ENCODE results near the gene ULK4. TPM values are rescaled to one million over a fixed set of nuclear protein-coding genes. Genes with fewer than 3 reads are reported as not detected.

The ULK4 gene
- total and polyA plus RNA-seq, 7 donors = 2.1 to 18.6 (median 8.9) TPM

GRCh38 chr3:41223078-41223477 lies 738.8 kb downstream of the ULK4 start:
- peaks cover 0 to 60% (median 51%) of the 10 kb centered on the region in 4 donors for H3K4me1 ChIP-seq
- H3K27ac ChIP-seq = no peak overlapping the region
- TF ChIP-seq POLR2A (IDR thresholded peaks at IDR 0.05) (no peak), POLR2AphosphoS5 (IDR thresholded peaks at IDR 0.05) (no peak), CTCF (IDR thresholded peaks at IDR 0.05) (no peak), EP300 (IDR thresholded peaks at IDR 0.05) (no peak)
- intact Hi-C loops (cut with DNase I) = no loop called here
- WGBS, 2 donors = 84 to 88% methylated on average over 2 of the region's 2 CpGs
- H3K4me3 ChIP-seq = no peak overlapping the region
- DNase-seq = no peak
- no peaks in the 10 kb centered on the region for H3K9me3 ChIP-seq
- peaks cover 9 to 41% (median 30%) of the 10 kb centered on the region in 4 donors for H3K36me3 ChIP-seq
- no peaks in the 10 kb centered on the region for H3K27me3 ChIP-seq

GRCh38 chr3:41222501-41222900 lies 739.4 kb downstream of the ULK4 start:
- TF ChIP-seq CTCF (IDR thresholded peaks at IDR 0.05) = no peak
- no peak for TF ChIP-seq EP300 (IDR thresholded peaks at IDR 0.05)
- no peak for TF ChIP-seq POLR2AphosphoS5 (IDR thresholded peaks at IDR 0.05)
- no peak for TF ChIP-seq POLR2A (IDR thresholded peaks at IDR 0.05)
- peaks cover 0 to 61% (median 52%) of the 10 kb centered on the region in 4 donors for H3K4me1 ChIP-seq
- H3K27me3 ChIP-seq = no peaks in the 10 kb centered on the region
- no peak for DNase-seq
- no peak overlapping the region for H3K4me3 ChIP-seq
- WGBS, 2 donors = 19 to 47% methylated on average over 3 of the region's 3 CpGs
- intact Hi-C loops (cut with DNase I) = no loop called here
- no peaks in the 10 kb centered on the region for H3K9me3 ChIP-seq
- no peak overlapping the region for H3K27ac ChIP-seq
- H3K36me3 ChIP-seq = peaks cover 9 to 35% (median 28%) of the 10 kb centered on the region in 4 donors

GRCh38 chr3:41222012-41222411 lies 739.9 kb downstream of the ULK4 start:
- WGBS, 2 donors = 16 to 44% methylated on average over 2 of the region's 2 CpGs
- no peaks in the 10 kb centered on the region for H3K27me3 ChIP-seq
- no peaks in the 10 kb centered on the region for H3K9me3 ChIP-seq
- no peak overlapping the region for H3K27ac ChIP-seq
- peaks cover 0 to 66% (median 55%) of the 10 kb centered on the region in 4 donors for H3K4me1 ChIP-seq
- no peak for TF ChIP-seq POLR2AphosphoS5 (IDR thresholded peaks at IDR 0.05)
- TF ChIP-seq POLR2A (IDR thresholded peaks at IDR 0.05) = no peak
- TF ChIP-seq CTCF (IDR thresholded peaks at IDR 0.05) = no peak
- no peak for TF ChIP-seq EP300 (IDR thresholded peaks at IDR 0.05)
- intact Hi-C loops (cut with DNase I) = no loop called here
- peaks cover 9 to 30% (median 25%) of the 10 kb centered on the region in 4 donors for H3K36me3 ChIP-seq
- no peak for DNase-seq
- no peak overlapping the region for H3K4me3 ChIP-seq

- intact Hi-C loops (cut with DNase I) = no loop called here
- 77 to 82% methylated on average over 7 of the region's 7 CpGs for WGBS, 2 donors
- TF ChIP-seq POLR2AphosphoS5 (IDR thresholded peaks at IDR 0.05) (no peak), EP300 (IDR thresholded peaks at IDR 0.05) (no peak), POLR2A (IDR thresholded peaks at IDR 0.05) (no peak), CTCF (IDR thresholded peaks at IDR 0.05) (no peak)
- H3K27me3 ChIP-seq = no peaks in the 10 kb centered on the region
- peaks cover 0 to 75% (median 62%) of the 10 kb centered on the region in 4 donors for H3K4me1 ChIP-seq
- DNase-seq = no peak
- H3K27ac ChIP-seq = no peak overlapping the region
- H3K4me3 ChIP-seq = no peak overlapping the region
- no peaks in the 10 kb centered on the region for H3K9me3 ChIP-seq
- peaks cover 9 to 21% (median 16%) of the 10 kb centered on the region in 4 donors for H3K36me3 ChIP-seq
Observed at GRCh38 chr3:41220906-41221677, 740.8 kb downstream of the ULK4 start.
